SU-DHL-6 (cell line): Measurements from ENCODE around the gene SLC6A2.

Experiments used
- H2AFZ ChIP-seq: fragments of 200-600 bp; sonication (generic); 2 replicates; pipeline ENCODE4 v1.6.1; 2014; ENCODE audit warnings: low read depth, mild to moderate bottlenecking, moderate library complexity, mixed read lengths, antibody characterized with exemption, low read length; ENCODE audit not compliant: severe bottlenecking
- H3F3A ChIP-seq: fragments of 200-600 bp; shearing (Covaris generic); 2 replicates; pipeline ENCODE4 v1.6.0; 2016; ENCODE audit warnings: antibody characterized with exemption, mild to moderate bottlenecking; ENCODE audit not compliant: insufficient read depth
- H3K27ac ChIP-seq: fragments of 200-600 bp; sonication (generic); 2 replicates; pipeline ENCODE4 v1.5.1; 2016; ENCODE audit warnings: low read depth, mild to moderate bottlenecking, low read length, moderate library complexity, mixed read lengths
- H3K27me3 ChIP-seq: fragments of 200-600 bp; sonication (generic), shearing (Covaris generic); 2 replicates; pipeline ENCODE4 v1.6.0; 2014; ENCODE audit warnings: mild to moderate bottlenecking, low read length
- H3K36me3 ChIP-seq: fragments of 200-600 bp; sonication (generic); 2 replicates; pipeline ENCODE4 v1.6.1; 2014; ENCODE audit warnings: mild to moderate bottlenecking, low read length, mixed read lengths
- H3K4me2 ChIP-seq: fragments of 300-600, 200-600 bp; shearing (Covaris generic), sonication (generic); 2 replicates; pipeline ENCODE4 v1.6.0; 2014; ENCODE audit warnings: low read length, low read depth, mild to moderate bottlenecking; ENCODE audit not compliant: poor library complexity, severe bottlenecking
- H3K4me3 ChIP-seq: fragments of 200-600 bp; sonication (generic); 2 replicates; pipeline ENCODE4 v1.5.1; 2014; ENCODE audit warnings: antibody characterized with exemption, low read length, mild to moderate bottlenecking, mixed read lengths; ENCODE audit not compliant: insufficient read depth, poor library complexity, severe bottlenecking
- H3K79me2 ChIP-seq: fragments of 200-600 bp; sonication (generic); 2 replicates; pipeline ENCODE4 v1.6.1; 2014; ENCODE audit warnings: mild to moderate bottlenecking, low read length, moderate library complexity; ENCODE audit not compliant: insufficient read depth
- H3K9ac ChIP-seq: fragments of 200-600 bp; sonication (generic); 2 replicates; pipeline ENCODE4 v1.7.0; 2014; ENCODE audit warnings: mild to moderate bottlenecking, low read length
- H3K9me2 ChIP-seq: fragments of 200-600 bp; sonication (generic); replicated peaks from 2 replicates; pipeline ENCODE4 v1.6.1; 2014; ENCODE audit warnings: low read length; ENCODE audit not compliant: insufficient read depth
- H3K9me3 ChIP-seq: fragments of 200-600 bp; sonication (generic); 2 replicates; pipeline ENCODE4 v1.6.1; 2014; ENCODE audit warnings: low read length, mixed read lengths; ENCODE audit not compliant: insufficient read depth
- H4K20me1 ChIP-seq: fragments of 200-600 bp; sonication (generic); 2 replicates; pipeline ENCODE4 v1.6.1; 2014; ENCODE audit warnings: low read depth, mild to moderate bottlenecking, antibody characterized with exemption, low read length, moderate library complexity, mixed read lengths
- CTCF ChIP-seq: fragments of 200-600 bp; sonication (generic); IDR thresholded peaks from one replicate; pipeline ENCODE4 v1.5.1; 2017; ENCODE audit warnings: antibody characterized with exemption, mild to moderate bottlenecking, low read length, moderate library complexity; ENCODE audit not compliant: insufficient read depth, poor library complexity, severe bottlenecking
- EZH2phosphoT487 ChIP-seq: fragments of 200-600 bp; sonication (generic), shearing (Covaris generic); conservative IDR thresholded peaks from 2 replicates; pipeline ENCODE4 v1.6.1; 2018; ENCODE audit warnings: mild to moderate bottlenecking, antibody characterized with exemption, low read length, moderate library complexity, mixed read lengths

SLC6A2 gene

GRCh38 chr16:55665511-55665910, 9.7 kb downstream of the SLC6A2 start:
- Histone ChIP-seq H4K20me1 (no peaks in the 10 kb centered on the region), H3K27ac (no peak overlapping the region)

GRCh38 chr16:55666012-55666411, 10.2 kb downstream of the SLC6A2 start:
- Histone ChIP-seq H3K9me3 (no peaks in the 10 kb centered on the region), H4K20me1 (no peaks in the 10 kb centered on the region), H3K4me2 (no peak overlapping the region), H3K79me2 (no peaks in the 10 kb centered on the region), H3K36me3 (no peaks in the 10 kb centered on the region), H2AFZ (no peak overlapping the region), H3K27ac (no peak overlapping the region), H3K4me3 (no peak overlapping the region), H3F3A (no peaks in the 10 kb centered on the region), H3K9ac (no peak overlapping the region), H3K27me3 (no peaks in the 10 kb centered on the region), H3K9me2 (no peaks in the 10 kb centered on the region)
- TF ChIP-seq CTCF (no peak), EZH2phosphoT487 (no peak)

More at GRCh38 chr16:55665511-55665910, 9.7 kb downstream of the SLC6A2 start:
- TF ChIP-seq EZH2phosphoT487 (no peak), CTCF (no peak)
- Histone ChIP-seq H3F3A (no peaks in the 10 kb centered on the region), H3K4me2 (no peak overlapping the region), H3K79me2 (no peaks in the 10 kb centered on the region), H3K4me3 (no peak overlapping the region), H3K27me3 (no peaks in the 10 kb centered on the region), H3K9me3 (no peaks in the 10 kb centered on the region), H2AFZ (no peak overlapping the region), H3K36me3 (no peaks in the 10 kb centered on the region), H3K9ac (no peak overlapping the region), H3K9me2 (no peaks in the 10 kb centered on the region)

GRCh38 chr16:55667753-55668152, 12.0 kb downstream of the SLC6A2 start:
- no peak overlapping the region for H3K4me3 ChIP-seq
- H3K9me3 ChIP-seq: no peaks in the 10 kb centered on the region
- no peaks in the 10 kb centered on the region for H4K20me1 ChIP-seq
- no peak overlapping the region for H3K27ac ChIP-seq
- H3K9ac ChIP-seq: no peak overlapping the region
- H3K9me2 ChIP-seq: no peaks in the 10 kb centered on the region
- no peaks in the 10 kb centered on the region for H3K36me3 ChIP-seq
- no peaks in the 10 kb centered on the region for H3K27me3 ChIP-seq
- TF ChIP-seq CTCF: no peak
- no peak for TF ChIP-seq EZH2phosphoT487
- no peak overlapping the region for H2AFZ ChIP-seq
- H3K79me2 ChIP-seq: no peaks in the 10 kb centered on the region
- no peak overlapping the region for H3K4me2 ChIP-seq
- H3F3A ChIP-seq: no peaks in the 10 kb centered on the region
